Inflammatory macrophage treated with lipopolysaccharide for 4 hours (primary cell): ENCODE data around the gene PHF2.

Experiments used
- DNase-seq: peaks from one replicate; pipeline ENCODE4 v3.0.0-alpha.2; 2020

The PHF2 gene

GRCh38 chr9:93587651-93588347 is 11.4 kb downstream of the PHF2 start:
- no peak for DNase-seq

- DNase-seq: no peak
Observed at GRCh38 chr9:93588641-93589609, 12.5 kb downstream of the PHF2 start.

DNA sequence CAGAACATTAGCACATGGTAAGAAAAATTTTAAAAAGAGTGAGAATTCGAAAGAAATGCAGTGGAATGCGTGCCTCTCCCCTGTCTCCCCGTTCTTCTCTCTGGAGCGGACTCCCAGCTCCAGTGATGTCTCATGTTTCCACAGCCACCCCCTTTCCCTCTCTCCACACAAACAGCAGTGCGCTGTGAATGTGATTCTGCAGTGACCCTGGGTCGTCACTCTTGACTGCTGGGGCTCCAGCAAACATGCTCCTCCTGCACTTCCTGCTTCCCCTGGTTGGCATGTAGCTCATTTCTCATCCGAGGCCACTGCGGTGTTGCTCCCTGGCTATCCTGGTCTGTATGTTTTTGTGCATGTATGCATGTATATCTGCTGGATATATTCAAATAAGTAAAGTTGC is 13.3 kb downstream of the PHF2 start:
- no peak for DNase-seq

GRCh38 chr9:93590609-93591234 is 14.3 kb downstream of the PHF2 start:
- no peak for DNase-seq

DNA sequence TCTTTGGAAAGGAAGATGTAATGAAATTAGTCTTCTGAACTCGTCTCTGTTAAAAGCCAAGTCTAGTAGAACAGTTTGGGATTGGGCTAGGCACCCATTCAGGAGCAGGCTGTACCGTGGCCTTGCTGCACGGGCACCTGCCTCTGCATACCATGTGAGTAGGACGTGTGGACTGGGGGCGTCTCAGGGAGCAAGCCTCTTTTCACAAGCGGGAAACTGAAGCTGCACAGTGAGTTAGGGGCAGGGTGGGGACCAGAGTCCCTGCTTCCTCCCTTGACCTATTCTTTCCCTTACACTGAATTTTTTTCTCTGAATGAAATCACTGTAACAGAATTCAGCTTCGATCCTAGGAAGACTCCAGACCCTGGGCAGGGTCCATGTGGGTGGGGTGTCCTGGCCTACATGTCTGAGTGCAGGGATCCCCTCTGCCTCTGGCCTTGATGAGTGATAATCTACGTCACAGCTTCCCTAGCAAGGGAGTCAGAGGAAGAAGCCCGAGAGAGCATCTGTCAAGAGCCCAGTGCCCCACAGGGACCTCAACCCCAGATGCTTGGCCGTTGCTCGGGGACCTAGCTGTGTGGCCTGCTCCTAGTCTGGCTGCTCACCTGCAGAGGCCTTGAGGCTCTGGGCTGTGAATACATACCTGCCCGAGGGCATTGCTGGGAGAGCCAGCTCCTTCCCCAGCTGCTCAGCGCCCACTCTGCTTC is 15.1 kb downstream of the PHF2 start:
- no peak for DNase-seq

DNA sequence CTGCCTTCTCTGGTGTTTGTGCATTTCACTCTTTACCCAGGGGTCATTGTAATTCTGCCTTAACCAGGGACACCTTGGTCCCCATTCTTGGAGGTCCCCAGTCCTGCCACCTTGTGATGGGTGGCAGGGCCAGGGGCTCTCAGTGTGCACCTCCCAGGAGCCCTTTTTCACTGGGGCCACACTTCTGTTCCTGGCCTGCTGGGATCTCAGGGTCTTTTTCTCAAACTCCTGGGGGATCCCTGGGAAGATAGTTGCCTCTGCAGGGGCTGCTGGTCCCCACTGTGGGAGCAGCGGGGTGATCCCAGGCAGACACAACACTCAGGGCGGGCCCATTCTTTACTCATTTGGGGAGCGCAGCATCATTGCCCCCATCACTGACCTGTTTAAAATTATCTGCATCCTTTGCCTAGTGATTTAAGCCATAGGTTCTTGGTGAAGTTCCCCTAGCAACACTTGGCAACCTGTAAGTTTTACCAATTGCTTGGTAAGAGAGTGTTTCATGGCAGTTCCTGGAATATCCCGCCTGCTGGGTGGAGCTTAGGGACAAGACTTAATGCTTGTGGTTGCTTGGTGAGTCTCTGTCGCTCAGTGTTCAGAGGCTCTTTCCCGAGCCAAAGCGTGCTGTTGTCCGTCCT is 15.7 kb downstream of the PHF2 start:
- DNase-seq: no peak

DNA sequence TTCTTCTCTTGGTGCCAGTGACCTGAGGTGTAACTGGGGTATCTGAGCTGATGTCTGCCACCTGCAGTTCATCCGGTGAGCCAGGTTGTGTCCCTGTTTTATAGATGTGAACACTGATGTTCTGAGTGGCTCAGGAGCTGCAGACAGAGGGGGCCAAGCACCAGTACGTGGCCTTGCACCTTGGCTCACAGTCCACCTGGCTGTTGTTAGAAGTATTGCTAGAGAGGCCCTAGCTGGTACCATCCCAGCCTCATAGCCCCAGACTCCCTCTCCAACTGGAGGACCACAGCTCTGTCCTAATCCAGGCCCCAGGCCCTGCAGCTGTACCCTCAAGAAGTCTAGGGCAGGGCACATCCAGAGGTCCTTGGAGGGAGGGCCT is 16.2 kb downstream of the PHF2 start:
- DNase-seq: no peak

DNA sequence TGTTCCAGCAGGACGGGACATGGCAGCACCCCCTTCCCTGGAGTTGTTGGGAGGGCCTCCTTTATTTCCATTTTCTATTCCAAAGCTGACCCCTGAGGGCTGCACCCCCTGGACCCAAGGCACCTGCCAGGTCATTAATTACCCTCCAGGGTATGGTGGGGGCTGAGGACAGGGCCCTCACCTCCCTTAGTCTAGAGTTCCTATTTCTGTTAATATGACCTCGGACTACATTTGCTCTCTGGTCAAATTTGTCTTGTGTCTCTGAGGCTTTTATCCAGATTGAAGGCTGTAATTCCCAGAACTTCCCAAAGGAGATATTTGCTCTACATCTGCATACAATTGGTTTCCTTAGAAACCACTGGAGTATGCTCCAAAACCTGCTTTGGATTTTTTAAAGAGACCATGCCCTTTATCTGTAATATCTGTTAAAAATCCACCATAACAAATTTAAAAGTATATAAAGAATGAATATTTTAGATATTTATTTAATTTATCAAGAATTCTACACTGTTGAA is 16.8 kb downstream of the PHF2 start:
- no peak for DNase-seq

- DNase-seq: no peak
Observed at GRCh38 chr9:93594041-93594756, 17.8 kb downstream of the PHF2 start.

DNA sequence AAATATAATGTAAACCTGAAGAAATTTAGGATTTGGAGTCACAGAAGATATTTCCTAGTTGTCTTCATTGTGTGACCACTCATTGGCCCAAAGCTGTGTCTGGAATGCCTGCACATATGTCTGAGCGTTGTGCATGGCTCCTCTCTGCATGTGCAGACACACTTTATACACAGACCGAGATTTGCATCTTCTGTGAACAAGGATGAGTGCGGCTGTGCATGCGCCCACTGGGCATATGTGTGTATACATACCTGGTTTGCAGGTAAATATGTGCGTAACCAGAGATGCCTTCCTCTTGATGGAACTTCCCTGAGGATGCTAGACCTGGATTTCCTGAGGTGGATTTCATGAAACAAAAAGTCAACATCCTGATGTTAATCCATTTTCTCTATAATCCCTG is 19.1 kb downstream of the PHF2 start:
- no peak for DNase-seq

DNA sequence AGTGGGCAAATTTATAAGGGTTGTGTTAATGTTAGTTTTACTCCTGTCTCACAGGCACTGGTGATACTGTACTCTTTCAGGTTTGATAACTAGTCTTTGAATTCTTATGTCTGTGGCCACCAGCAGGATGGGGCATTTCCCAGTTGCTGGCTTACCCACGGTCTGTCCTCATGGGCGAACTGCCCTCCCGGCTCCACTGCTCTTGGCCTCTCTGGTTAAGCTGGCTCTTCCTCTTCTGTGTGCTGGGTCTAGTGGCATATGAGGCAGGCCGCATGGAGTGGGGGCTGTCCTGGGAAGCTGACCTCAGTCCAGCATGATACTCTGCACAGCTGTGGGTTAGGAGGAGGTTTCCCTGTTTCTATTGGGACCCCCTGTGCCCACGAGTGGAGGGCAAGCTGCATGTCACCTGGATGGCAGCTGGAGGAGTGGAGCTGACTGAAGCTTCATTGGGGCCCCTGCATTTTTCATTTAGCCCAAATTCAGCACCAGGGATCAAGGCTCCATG is 19.5 kb downstream of the PHF2 start:
- no peak for DNase-seq

DNA sequence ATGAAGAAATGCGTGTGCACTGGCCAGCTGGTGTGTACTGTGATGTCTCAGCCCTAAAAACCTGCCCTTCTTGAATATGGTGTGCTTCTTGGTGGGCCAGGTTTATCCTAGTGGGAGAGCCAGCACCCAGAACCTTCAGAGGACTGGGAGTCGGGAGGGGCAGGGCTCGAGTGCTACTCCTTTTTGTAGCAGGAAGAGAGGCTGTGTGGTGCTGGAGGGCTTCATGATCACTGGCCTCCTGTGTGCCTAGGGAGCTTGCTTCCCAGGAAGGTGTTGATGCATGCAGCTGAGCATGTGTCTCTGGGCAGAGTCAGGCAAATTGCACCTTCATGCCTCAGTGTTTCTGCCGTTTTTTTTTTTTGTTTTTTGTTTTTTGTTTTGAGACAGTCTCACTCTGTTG is 20.0 kb downstream of the PHF2 start:
- DNase-seq: no peak

GRCh38 chr9:93597142-93597706 is 20.8 kb downstream of the PHF2 start:
- DNase-seq: no peak

DNA sequence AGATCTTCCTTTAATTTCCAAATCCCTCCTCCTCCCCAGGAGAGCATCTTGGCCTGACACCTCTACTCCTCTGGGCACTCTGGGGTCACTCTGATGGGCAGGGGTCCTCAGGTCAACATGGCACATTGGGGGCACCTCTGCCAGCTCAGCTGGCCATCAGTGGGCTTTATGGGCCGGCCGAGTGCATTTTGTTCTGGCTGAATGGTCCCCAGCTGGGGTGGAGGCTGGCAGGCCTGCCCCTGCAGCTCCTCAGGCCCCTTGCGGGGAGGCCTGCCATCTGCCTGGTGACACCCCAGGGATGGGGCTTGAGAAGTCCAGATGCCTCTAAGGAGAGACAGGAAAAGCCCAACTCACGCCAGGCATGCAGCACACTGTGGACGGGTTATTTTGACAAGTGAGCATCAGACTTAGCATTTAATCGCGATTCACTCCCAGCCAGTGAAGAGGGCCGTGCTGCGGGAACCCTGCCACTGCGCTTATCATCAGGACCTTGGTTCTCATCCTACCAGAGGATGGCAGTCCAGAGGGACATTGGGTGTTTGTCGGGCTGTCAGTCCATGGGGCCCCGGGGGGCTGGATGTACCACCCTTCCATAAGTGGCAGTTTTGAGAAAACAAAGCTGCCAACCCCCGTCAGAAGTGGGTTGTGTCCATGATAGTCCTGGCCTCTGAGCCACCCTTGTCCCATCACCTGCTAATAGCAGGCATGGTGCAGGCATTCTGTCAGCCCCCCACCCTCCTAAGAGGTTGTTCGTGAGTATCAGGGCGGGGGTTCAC is 21.7 kb downstream of the PHF2 start:
- no peak for DNase-seq

GRCh38 chr9:93598647-93599241 is 22.4 kb downstream of the PHF2 start:
- no peak for DNase-seq

DNA sequence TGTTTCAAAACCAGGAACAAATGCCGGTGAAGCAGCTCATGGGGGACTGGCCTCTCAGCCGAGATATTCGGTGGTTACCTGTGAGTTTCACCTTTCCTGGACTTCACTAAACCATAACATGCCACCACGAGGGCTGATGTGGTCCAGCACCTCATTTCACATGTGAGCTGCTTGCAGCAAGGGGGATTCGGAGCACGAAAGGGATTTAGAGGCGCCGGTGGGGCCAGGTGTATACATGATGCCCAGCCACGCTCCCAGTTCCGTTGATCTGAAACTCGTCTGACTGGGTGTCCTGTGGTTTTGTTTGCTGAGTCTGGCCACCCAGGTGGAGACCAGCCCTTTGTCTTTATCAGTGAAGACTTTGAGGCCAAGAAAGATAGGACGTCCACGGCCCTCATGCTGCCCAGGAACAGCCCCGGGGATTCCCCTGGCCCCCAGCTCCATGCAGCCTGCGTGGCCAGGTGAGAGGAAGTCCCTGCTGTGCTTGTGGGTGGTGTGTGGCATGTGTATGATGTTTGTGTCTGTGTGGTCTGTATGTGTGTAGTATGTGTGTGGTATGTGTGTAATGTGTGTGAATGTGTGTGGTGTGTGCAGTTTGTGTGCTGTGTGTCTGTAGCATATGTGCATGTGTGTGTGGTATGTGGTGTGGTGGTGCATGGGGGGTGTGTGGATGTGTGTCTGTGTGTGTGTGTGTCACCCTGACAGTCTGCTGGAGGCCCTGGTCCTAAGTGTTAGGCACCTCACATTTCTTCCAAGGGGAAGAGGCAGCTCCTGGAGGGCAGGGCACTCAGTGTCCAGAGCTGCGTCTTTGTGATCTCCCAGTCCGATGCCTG is 23.4 kb downstream of the PHF2 start:
- DNase-seq: no peak

- no peak for DNase-seq
Observed at GRCh38 chr9:93600504-93600903, 24.1 kb downstream of the PHF2 start.

- DNase-seq: no peak
Observed at GRCh38 chr9:93601063-93601462, 24.7 kb downstream of the PHF2 start.

GRCh38 chr9:93601666-93602065 is 25.3 kb downstream of the PHF2 start:
- DNase-seq: no peak
